Astrocyte (in vitro differentiated cells and primary cell): ENCODE measurements around the gene COMMD1. TPM values are rescaled to one million over a fixed set of nuclear protein-coding genes. Genes with fewer than 3 reads are reported as not detected.
A peak's percentile ranks its signal among the peaks of the same experiment; 100 is the strongest.

ENCODE experiments used
- DNase-seq: peaks from one replicate; pipeline ENCODE4 v3.0.0-alpha.2; 2010; ENCODE audit warnings: low read depth
- FAIRE-seq: peaks from 2 replicates; lab custom pipeline; 2011; peaks lifted over from hg19 to GRCh38; lab: Jason Lieb, UNC
- H2AFZ ChIP-seq: 2 replicates; pipeline ENCODE4 v1.6.0; 2012; ENCODE audit warnings: low read depth, low read length, inconsistent platforms
- H3K27ac ChIP-seq: 2 replicates; pipeline ENCODE4 v1.5.1; 2011; ENCODE audit warnings: low read depth, low read length, inconsistent platforms
- H3K27me3 ChIP-seq: 2 replicates; pipeline ENCODE4 v1.6.0; 2011; ENCODE audit warnings: low read length, inconsistent platforms; ENCODE audit not compliant: insufficient read depth
- H3K36me3 ChIP-seq: 2 replicates; pipeline ENCODE4 v1.5.1; 2011; ENCODE audit warnings: low read length, inconsistent platforms; ENCODE audit not compliant: insufficient read depth
- H3K4me1 ChIP-seq: 2 replicates; pipeline ENCODE4 v1.5.1; 2011; ENCODE audit warnings: low read length, inconsistent platforms; ENCODE audit not compliant: insufficient read depth
- H3K4me2 ChIP-seq: 2 replicates; pipeline ENCODE4 v1.6.0; 2012; ENCODE audit warnings: low read length, inconsistent platforms
- H3K4me3 ChIP-seq: 2 replicates; pipeline ENCODE4 v1.5.1; 2011; ENCODE audit warnings: low read depth, mild to moderate bottlenecking, low read length, inconsistent platforms; ENCODE audit not compliant: insufficient read depth
- H3K79me2 ChIP-seq: 2 replicates; pipeline ENCODE4 v1.6.0; 2012; ENCODE audit warnings: mild to moderate bottlenecking, low read length, inconsistent platforms; ENCODE audit not compliant: insufficient read depth
- H3K9ac ChIP-seq: 2 replicates; pipeline ENCODE4 v1.6.0; 2012; ENCODE audit warnings: mild to moderate bottlenecking, low read length, inconsistent platforms
- H3K9me3 ChIP-seq: 2 replicates; pipeline ENCODE4 v1.5.1; 2012; ENCODE audit warnings: low read depth, mild to moderate bottlenecking, low read length, inconsistent platforms; ENCODE audit not compliant: insufficient read depth
- H4K20me1 ChIP-seq: 2 replicates; pipeline ENCODE4 v1.6.0; 2012; ENCODE audit warnings: low read length, inconsistent platforms; ENCODE audit not compliant: insufficient read depth
- H3K27ac Mint-ChIP-seq: one replicate; pipeline ENCODE4 v1.8.0; 2021; ENCODE audit warnings: mild to moderate bottlenecking, mixed read lengths; ENCODE audit not compliant: unreplicated experiment
- H3K27me3 Mint-ChIP-seq: one replicate; pipeline ENCODE4 v1.8.0; 2021; ENCODE audit warnings: low read depth, mixed read lengths; ENCODE audit not compliant: unreplicated experiment
- H3K36me3 Mint-ChIP-seq: one replicate; pipeline ENCODE4 v1.8.0; 2021; ENCODE audit warnings: low read depth, mixed read lengths; ENCODE audit not compliant: unreplicated experiment
- H3K4me1 Mint-ChIP-seq: one replicate; pipeline ENCODE4 v1.8.0; 2021; ENCODE audit warnings: low read depth, mixed read lengths; ENCODE audit not compliant: unreplicated experiment
- H3K4me3 Mint-ChIP-seq: one replicate; pipeline ENCODE4 v1.8.0; 2021; ENCODE audit warnings: mild to moderate bottlenecking, moderate library complexity, mixed read lengths; ENCODE audit not compliant: unreplicated experiment
- H3K9me3 Mint-ChIP-seq: one replicate; pipeline ENCODE4 v1.8.0; 2021; ENCODE audit warnings: mild to moderate bottlenecking, mixed read lengths; ENCODE audit not compliant: unreplicated experiment
- CTCF ChIP-seq: IDR thresholded peaks from 2 replicates; pipeline ENCODE4 v1.5.1; 2011; ENCODE audit warnings: low read depth, mild to moderate bottlenecking, inconsistent platforms, low read length, moderate library complexity; ENCODE audit not compliant: insufficient read depth
- EZH2 ChIP-seq: IDR thresholded peaks from 2 replicates; pipeline ENCODE4 v1.6.1; 2012; ENCODE audit warnings: mild to moderate bottlenecking, low read length, inconsistent platforms; ENCODE audit not compliant: insufficient read depth
- total RNA-seq: library from RNA; stranded (reverse); gene quantifications from 2 replicates; pipeline ENCODE4 v1.2.1, GENCODE V29; 2021

Gene COMMD1
- total RNA-seq, 1 donor from 2014 or later: 32.0 TPM

GRCh38 chr2:61959381-61960293, 54.2 kb downstream of the COMMD1 start:
- no peak overlapping the region for H3K4me3 Mint-ChIP-seq
- Histone ChIP-seq H4K20me1 (no peaks in the 10 kb centered on the region), H3K4me3 (no peak overlapping the region), H2AFZ (no peak overlapping the region), H3K27me3 (no peaks in the 10 kb centered on the region), H3K4me1 (no peaks in the 10 kb centered on the region), H3K4me2 (no peak overlapping the region), H3K79me2 (no peaks in the 10 kb centered on the region), H3K9ac (no peak overlapping the region), H3K9me3 (no peaks in the 10 kb centered on the region), H3K27ac (no peak overlapping the region), H3K36me3 (no peaks in the 10 kb centered on the region)
- FAIRE-seq (no peak), DNase-seq (no peak)
- H3K27ac Mint-ChIP-seq: peak overlapping the region; percentile 11
- H3K27me3 Mint-ChIP-seq: no peaks in the 10 kb centered on the region
- peaks cover 4% of the 10 kb centered on the region for H3K9me3 Mint-ChIP-seq
- H3K4me1 Mint-ChIP-seq: peaks cover 8% of the 10 kb centered on the region
- H3K36me3 Mint-ChIP-seq: peaks cover 14% of the 10 kb centered on the region
- no peak for TF ChIP-seq EZH2
- no peak for TF ChIP-seq CTCF

- Histone ChIP-seq H2AFZ (no peak overlapping the region), H4K20me1 (no peaks in the 10 kb centered on the region), H3K79me2 (no peaks in the 10 kb centered on the region), H3K4me2 (no peak overlapping the region), H3K27me3 (no peaks in the 10 kb centered on the region), H3K4me1 (no peaks in the 10 kb centered on the region), H3K9me3 (no peaks in the 10 kb centered on the region), H3K36me3 (no peaks in the 10 kb centered on the region), H3K4me3 (no peak overlapping the region), H3K9ac (no peak overlapping the region), H3K27ac (no peak overlapping the region)
- Mint-ChIP-seq H3K4me1 (peaks cover 8% of the 10 kb centered on the region), H3K9me3 (peaks cover 4% of the 10 kb centered on the region), H3K27ac (no peak overlapping the region), H3K4me3 (no peak overlapping the region), H3K36me3 (peaks cover 10% of the 10 kb centered on the region), H3K27me3 (no peaks in the 10 kb centered on the region)
- DNase-seq (no peak), FAIRE-seq (no peak)
- TF ChIP-seq EZH2 (no peak), CTCF (no peak)
Observed at GRCh38 chr2:61961231-61961901, 55.9 kb downstream of the COMMD1 start.
